Measurements from ENCODE around the gene CDV3. TPM values are rescaled to one million over a fixed set of nuclear protein-coding genes. Genes with fewer than 3 reads are reported as not detected.
"Not testable (repeated sequence)": the region's sequence is repeated elsewhere in the genome, so short reads cannot be mapped to it uniquely, and the experiment has no call there.

Gene CDV3
- total RNA-seq, 4 donors from 2014 or later: 46.8 to 84.9 (median 78.8) TPM

DNA sequence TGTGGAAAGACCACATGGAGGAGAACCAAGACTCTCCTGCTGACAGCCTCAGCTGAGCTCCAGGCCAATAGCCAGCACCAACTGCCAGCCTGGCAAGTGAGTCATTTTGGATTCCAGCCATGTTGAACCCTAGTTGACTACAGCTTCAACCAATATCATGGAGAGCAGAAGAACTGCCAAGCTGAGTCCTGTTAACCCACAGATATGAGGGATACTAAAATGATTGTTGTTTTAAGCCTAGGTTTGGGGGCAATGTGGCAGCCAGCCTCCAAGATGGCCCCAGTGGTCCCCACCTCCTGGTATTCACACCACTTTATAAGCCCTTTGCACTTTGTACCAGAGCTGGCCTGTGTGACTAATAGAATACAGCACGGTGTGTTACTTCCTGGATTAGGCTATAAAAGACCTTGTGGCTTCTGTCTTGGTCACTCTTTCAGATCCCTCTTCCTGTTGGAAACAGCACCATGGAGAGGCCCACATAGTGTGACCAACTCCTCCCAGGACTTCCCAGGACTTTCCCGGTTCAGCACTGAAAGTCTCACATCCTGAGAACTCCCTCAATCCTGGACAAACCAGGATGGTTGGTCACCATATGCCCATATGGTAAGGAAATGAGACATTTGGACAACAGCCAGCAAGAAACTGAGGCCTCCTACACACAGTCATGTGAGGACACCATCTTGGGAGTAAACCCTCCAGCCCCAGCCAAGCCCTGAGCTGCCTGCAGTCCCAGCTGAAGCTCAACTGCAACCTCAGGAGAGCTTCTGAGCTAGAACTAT lies 32.4 kb upstream of the CDV3 start:
- 48% methylated on average over 2 of the region's 2 CpGs; no CpG with 5 or more reads in 1 of the 2 donors for WGBS, 2 donors (ENCODE audit: low coverage in 1 of 2)
- H3K27me3 ChIP-seq: no peaks in the 10 kb centered on the region
- no peaks in the 10 kb centered on the region for H3K9me3 ChIP-seq
- DNase-seq: peak; percentile 53
- H3K36me3 ChIP-seq: no peaks in the 10 kb centered on the region
- peak overlapping the region; percentile 18 to 62 (median 46) for H3K27ac ChIP-seq
- TF ChIP-seq EP300 (IDR thresholded peaks at IDR 0.05; ENCODE audit: low read depth) (no peak), POLR2A (IDR thresholded peaks at IDR 0.05) (peak; percentile 51), POLR2AphosphoS5 (IDR thresholded peaks at IDR 0.05) (peak in 2 of 3 donors; percentile 68 to 70)
- TF ChIP-seq, protein P1, sequence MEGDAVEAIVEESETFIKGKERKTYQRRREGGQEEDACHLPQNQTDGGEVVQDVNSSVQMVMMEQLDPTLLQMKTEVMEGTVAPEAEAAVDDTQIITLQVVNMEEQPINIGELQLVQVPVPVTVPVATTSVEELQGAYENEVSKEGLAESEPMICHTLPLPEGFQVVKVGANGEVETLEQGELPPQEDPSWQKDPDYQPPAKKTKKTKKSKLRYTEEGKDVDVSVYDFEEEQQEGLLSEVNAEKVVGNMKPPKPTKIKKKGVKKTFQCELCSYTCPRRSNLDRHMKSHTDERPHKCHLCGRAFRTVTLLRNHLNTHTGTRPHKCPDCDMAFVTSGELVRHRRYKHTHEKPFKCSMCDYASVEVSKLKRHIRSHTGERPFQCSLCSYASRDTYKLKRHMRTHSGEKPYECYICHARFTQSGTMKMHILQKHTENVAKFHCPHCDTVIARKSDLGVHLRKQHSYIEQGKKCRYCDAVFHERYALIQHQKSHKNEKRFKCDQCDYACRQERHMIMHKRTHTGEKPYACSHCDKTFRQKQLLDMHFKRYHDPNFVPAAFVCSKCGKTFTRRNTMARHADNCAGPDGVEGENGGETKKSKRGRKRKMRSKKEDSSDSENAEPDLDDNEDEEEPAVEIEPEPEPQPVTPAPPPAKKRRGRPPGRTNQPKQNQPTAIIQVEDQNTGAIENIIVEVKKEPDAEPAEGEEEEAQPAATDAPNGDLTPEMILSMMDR (IDR thresholded peaks at IDR 0.05): no peak
- intact Hi-C loops (cut with DNase I; ENCODE audit: low total_unique reads) (no loop called here), in situ Hi-C loops (cut with MboI; ENCODE audit: low pct_ligation_motif_present in 1 of 4, low pct_unique_long_range_greater_than_20kb in 1 of 4, low sequenced_read_pairs in 3 of 4) (no loop called here)
- H3K4me3 ChIP-seq: no peak overlapping the region
- H3K4me1 ChIP-seq: peaks cover 1 to 21% (median 12%) of the 10 kb centered on the region in 4 donors

DNA sequence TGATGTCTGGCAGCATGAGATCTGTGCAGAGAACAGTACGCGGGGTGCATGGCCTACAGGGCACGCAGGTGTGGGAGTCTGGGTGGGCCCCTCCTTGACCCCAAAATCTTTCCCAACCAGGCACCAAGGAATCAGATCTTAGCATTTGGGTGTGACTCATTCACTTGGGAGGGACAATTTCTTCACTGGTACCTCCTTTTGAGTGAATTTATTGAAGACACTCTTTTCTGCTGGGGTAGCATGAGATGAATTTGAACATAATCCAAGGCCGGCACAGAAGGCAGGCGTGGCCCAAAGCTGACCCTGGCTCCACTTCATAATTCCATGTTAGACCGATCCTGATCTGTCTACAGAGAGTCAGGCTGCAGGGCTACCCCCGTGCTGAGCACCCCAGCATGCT lies 30.6 kb upstream of the CDV3 start:
- Histone ChIP-seq H3K4me1 (peaks cover 7 to 24% (median 13%) of the 10 kb centered on the region in 4 donors), H3K27ac (no peak overlapping the region), H3K27me3 (no peaks in the 10 kb centered on the region), H3K9me3 (no peaks in the 10 kb centered on the region), H3K4me3 (no peak overlapping the region), H3K36me3 (no peaks in the 10 kb centered on the region)
- WGBS, 2 donors (ENCODE audit: low coverage in 1 of 2): 91 to 93% methylated on average over 3 to 7 of the region's 7 CpGs
- intact Hi-C loops (cut with DNase I; ENCODE audit: low total_unique reads): no loop called here
- in situ Hi-C loops (cut with MboI; ENCODE audit: low pct_ligation_motif_present in 1 of 4, low pct_unique_long_range_greater_than_20kb in 1 of 4, low sequenced_read_pairs in 3 of 4): no loop called here
- no peak for DNase-seq
- TF ChIP-seq POLR2AphosphoS5 (IDR thresholded peaks at IDR 0.05) (no peak), POLR2A (IDR thresholded peaks at IDR 0.05) (no peak), EP300 (IDR thresholded peaks at IDR 0.05; ENCODE audit: low read depth) (no peak)
- TF ChIP-seq, protein P1 (IDR thresholded peaks at IDR 0.05): no peak

DNA sequence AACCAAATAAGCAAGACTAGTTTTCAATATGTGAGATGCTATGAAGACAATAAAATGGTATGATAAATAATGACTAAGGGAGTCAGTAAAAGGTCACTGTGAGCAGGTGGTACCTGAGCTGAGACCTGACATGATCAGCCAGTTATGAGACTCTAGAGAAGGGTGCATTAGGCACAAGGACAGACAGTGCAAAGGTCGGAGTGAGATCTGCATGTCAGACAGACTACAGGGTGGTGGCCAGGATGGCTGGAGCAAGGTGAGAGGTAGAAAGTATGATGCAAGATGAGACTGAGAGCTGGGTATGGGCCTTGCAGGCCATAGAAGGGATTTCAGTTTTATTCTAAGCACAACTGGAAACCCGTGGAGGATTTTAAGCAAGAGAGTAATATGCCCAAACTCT lies 28.5 kb upstream of the CDV3 start:
- WGBS, 2 donors (ENCODE audit: low coverage in 1 of 2): 46 to 82% methylated on average over 2 of the region's 2 CpGs
- intact Hi-C loops (cut with DNase I; ENCODE audit: low total_unique reads); H3K36me3 ChIP-seq; in situ Hi-C loops (cut with MboI; ENCODE audit: low pct_ligation_motif_present in 1 of 4, low pct_unique_long_range_greater_than_20kb in 1 of 4, low sequenced_read_pairs in 3 of 4); H3K4me3 ChIP-seq; H3K27me3 ChIP-seq; H3K9me3 ChIP-seq: not testable (repeated sequence)
- Histone ChIP-seq H3K4me1 (peaks cover 13 to 32% (median 20%) of the 10 kb centered on the region in 4 donors), H3K27ac (peak overlapping the region in 1 of 4 donors; percentile 5)
- peak; percentile 52 for DNase-seq

DNA sequence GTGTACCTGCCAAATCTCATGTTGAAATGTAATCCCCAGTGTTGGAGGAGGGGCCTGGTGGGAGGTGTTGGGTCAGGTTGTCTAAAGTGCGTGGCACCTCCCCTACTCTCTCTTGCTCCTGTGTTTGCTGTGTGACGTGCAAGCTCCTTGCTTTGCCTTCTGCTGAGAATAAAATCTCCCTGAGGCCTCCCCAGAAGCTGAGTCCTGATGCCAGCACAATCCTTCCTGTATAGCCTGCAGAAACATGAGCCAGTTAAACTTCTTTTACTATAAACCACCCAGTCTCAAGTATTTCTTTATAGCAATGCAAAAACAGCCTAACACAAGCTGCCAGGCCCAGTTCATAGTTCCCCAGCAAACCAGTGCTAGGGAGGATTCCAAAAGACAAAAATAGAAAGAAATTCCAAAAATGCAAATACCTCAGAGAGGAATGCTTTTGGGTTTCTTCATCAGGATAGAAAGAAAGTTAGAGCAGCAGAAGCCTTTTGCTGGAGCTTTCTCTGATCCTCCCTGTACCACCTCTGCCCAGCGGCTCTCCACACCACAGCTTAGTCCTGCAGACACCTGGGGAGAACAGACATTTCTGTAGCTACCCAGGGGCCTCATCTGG lies 25.9 kb upstream of the CDV3 start:
- in situ Hi-C loops (cut with MboI; ENCODE audit: low pct_ligation_motif_present in 1 of 4, low pct_unique_long_range_greater_than_20kb in 1 of 4, low sequenced_read_pairs in 3 of 4) (no loop called here), intact Hi-C loops (cut with DNase I; ENCODE audit: low total_unique reads) (no loop called here)
- Histone ChIP-seq H3K9me3 (no peaks in the 10 kb centered on the region), H3K4me3 (no peak overlapping the region), H3K4me1 (peaks cover 13 to 20% (median 14%) of the 10 kb centered on the region in 4 donors), H3K36me3 (no peaks in the 10 kb centered on the region), H3K27ac (peak overlapping the region; percentile 34 to 62 (median 48)), H3K27me3 (no peaks in the 10 kb centered on the region)
- no peak for DNase-seq
- TF ChIP-seq POLR2AphosphoS5 (IDR thresholded peaks at IDR 0.05): no peak
- no peak for TF ChIP-seq POLR2A (IDR thresholded peaks at IDR 0.05)
- TF ChIP-seq, protein P1 (IDR thresholded peaks at IDR 0.05): no peak
- TF ChIP-seq EP300 (IDR thresholded peaks at IDR 0.05; ENCODE audit: low read depth): no peak
- WGBS, 2 donors (ENCODE audit: low coverage in 1 of 2): 63 to 65% methylated on average over 3 of the region's 3 CpGs

All from transverse colon (tissue), 4 donors.